Epithelial cell of prostate (primary cell): Measurements from ENCODE around the gene DNAJB6.
A peak's percentile ranks its signal among the peaks of the same experiment; 100 is the strongest.

Experiments
- DNase-seq: peaks from one replicate; pipeline ENCODE4 v3.0.0-alpha.2; 2011; ENCODE audit warnings: low read depth, low spot score
- H3K27ac ChIP-seq: fragments of 450-650 bp; 2 replicates; pipeline ENCODE4 v1.5.1; 2017; ENCODE audit warnings: mild to moderate bottlenecking

Gene DNAJB6

GRCh38 chr7:157391036-157391710 lies 54.4 kb downstream of the DNAJB6 start:
- H3K27ac ChIP-seq: no peak overlapping the region

DNA sequence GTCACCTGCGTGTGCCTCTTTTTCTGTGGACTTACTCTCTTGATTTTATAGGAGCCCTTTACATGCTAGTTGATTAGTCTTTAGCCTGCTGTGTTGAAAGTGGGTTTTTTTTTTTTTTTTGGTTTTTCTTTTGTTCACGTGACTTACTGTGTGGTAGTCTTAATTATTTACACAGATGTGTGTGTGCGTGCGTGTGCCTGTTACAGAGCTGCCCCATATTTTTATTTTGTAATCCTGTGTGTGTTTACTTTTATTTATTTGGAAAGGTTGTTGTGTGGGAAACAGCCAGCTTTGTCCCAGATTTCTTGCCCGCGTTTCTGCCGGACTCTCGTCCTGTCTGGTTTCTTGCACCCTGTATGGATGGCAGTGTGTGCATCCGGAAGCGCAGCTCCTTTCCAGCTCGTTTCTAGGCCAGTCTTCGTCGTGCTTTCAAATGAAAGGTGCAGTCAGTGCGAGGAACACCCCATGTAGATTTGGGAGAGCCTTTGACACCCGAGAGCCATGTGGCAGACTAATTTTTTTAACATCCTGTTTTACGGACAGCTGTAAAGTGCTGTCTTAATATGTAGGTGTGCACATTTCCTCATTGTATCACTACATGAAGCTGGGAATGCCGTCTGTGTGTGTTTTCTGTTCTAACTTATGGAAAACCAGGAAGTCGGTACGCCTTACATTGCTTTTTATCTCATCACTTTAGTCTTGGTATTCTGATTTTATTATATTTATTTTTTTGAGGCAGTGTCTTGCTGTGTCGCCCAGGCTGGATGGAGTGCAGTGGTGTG lies 55.6 kb downstream of the DNAJB6 start:
- no peak overlapping the region for H3K27ac ChIP-seq
- no peak for DNase-seq

More at GRCh38 chr7:157391036-157391710, 54.4 kb downstream of the DNAJB6 start:
- no peak for DNase-seq

DNA sequence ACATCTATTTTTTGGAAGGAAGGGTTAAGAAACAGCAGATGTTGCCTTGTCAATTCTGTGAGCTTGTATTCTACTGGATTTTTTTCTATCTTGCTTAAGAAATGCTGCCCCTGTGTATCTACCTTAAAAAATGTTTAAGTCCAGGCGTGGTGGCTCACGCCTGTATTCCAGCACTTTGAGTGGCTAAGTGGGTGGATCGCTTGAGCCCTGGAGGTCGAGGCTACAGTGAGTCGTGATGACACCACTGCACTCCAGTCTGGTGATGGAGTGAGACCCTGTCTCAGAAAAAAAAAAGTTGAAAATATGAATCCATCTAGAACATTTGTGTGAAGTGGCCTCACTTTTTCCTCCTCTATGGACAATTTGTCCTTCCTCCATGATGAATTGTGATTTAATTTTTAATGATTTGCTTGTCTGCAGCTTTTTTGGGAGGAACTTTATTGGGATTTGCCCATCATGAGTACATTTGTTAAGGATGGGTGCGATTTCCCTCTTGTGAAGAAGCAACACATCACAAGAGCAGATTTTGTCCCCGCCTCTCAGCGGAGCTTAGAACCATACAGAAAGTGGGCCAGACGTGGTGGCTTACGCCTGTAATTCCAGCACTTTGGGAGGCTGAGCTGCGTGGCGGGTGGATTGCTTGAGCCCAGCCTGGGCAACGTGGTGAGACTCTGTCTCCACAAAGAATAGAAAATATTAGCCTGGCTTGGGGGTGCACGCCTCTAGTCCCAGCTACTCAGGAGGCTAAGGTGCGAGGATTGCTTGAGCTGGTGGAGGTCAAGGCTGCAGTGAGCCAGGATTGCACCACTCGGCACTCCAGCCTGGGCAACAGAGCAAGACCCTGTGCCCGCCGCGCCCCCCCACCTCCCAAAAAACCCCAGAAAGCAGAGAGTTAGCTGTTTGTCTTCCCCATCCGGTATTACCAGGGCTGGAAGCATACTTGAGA lies 57.7 kb downstream of the DNAJB6 start:
- no peak for DNase-seq
- no peak overlapping the region for H3K27ac ChIP-seq

DNA sequence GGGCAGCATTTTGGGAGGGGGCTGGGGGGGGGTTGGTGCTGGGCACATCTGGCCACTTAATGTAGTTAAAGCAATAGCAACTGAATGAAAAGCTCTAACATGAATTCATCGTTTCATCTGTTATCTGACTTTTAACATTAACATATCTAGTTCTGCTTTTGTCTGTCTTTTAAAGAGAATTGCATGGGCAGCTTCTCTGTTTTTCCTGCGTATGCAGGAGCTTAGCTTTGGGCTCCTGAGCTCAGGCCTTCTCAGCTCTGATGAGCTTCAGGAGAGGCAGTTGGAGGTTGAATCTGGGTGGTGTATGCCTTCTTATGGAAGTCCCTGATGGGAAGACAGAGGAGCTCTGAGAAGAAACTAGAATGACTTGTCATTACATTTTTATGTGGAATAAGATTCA lies 58.4 kb downstream of the DNAJB6 start:
- no peak for DNase-seq
- H3K27ac ChIP-seq: no peak overlapping the region

DNA sequence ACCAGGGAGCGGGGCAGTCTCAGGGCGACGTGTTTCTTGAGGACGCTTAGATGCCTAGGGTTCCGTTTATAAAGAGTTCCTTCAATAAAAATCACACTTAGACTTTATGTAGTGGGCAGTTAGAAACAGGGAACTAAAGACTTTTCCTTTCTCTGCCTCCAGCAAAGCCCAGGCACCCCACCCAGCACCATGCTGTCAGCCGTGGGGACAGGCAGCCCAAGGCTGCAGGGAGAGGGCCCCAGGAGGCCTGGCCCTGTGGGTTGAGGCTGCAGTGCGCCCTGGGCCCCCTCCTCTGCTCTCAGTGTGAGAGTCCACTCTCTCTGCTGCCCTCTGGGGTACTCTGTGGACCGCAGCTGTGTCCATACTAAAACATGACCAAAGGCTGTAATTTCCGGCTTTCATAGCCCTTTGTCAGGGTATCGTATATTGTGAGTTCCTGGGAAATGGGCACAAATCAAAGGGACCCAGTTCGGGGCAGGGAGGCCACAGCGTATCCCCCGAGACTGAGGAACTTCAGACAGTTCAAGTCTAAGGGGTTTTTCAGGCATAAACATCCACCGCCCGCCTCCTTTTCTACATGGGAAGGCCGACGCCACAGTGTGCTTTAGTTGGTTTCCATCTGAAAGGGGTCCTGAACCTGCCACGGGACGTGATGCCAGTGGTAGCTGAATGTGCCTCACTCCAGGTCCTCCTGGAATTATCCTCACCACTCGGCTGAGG lies 59.7 kb downstream of the DNAJB6 start:
- DNase-seq: no peak
- no peak overlapping the region for H3K27ac ChIP-seq

DNA sequence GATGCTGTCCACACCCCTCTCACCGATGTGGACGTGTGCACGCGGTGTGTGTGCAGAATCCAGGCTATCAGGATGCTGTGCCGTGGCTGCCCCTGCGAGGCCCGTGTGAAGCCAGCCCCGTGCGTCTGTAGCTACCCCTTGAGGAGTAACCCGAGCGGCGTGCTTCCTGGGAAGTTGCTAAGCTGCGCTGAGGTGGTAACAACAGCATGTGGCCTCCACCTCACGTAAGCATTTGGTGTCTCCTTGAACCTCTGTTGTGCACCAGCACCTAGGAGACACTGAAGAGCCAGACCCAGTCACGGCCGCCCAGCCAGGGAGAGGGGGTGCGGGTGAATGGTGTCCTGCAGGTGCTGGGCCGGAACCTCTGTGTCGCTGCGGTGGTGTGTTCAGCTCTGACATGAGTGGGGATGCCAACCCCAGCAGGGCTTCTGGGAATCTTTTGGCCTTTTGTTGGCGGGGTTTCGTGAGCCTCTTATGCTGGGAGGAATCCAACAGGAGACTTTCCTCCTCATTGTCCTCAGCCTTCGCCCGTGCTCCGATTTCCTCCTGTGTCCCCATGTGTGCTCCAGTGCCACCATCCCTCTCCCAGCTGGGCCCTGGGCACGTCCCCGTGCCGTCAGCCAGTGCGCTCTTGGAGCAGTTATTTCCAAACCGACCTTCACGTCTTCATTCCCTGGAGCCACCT lies 60.4 kb downstream of the DNAJB6 start:
- DNase-seq: no peak
- H3K27ac ChIP-seq: no peak overlapping the region

DNA sequence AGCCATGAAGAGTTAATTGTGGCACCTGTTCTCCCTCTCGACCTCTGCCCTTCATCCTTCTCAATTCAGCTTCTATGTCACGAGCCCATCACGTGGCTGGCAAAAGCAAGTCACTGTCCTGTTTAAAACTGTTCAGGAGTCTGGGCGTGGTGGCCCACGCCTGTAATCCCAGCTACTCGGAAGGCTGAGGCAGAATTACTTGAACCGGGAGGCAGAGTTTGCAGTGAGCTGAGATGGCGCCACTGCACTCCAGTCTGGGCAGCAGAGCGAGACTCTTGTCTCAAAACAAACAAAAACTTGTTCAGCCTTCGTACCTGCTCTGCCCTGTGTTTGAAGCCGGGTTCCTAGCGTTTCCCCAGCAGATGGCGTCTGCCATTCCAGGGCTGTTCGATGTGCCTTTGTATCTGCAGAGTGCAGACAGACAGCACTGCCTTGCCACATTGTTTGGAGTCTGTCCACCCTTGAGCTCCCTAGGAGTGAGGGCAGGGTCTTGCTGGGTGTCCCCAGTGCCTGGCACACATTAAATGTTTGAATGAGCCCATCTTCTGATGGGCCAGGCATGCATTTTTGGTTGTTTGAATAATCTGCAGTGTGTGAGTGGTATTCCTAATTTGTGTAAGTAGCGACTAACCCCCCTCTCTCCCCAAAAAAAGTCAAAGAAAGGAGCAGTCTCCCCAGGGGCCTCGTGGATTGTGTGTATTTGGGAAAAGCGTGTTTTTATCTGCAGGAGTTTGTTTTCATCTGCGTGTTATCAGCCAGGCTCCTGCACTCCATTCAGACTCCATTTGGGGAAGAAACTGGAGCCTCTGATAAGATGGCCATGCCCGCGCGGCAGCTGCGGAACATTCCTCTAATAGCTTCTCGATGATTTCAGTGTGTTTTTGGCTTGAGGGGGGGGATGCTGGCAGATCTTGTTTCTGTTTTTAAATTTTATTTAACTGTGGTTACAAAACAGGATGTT lies 61.2 kb downstream of the DNAJB6 start:
- H3K27ac ChIP-seq: no peak overlapping the region
- DNase-seq: no peak

DNA sequence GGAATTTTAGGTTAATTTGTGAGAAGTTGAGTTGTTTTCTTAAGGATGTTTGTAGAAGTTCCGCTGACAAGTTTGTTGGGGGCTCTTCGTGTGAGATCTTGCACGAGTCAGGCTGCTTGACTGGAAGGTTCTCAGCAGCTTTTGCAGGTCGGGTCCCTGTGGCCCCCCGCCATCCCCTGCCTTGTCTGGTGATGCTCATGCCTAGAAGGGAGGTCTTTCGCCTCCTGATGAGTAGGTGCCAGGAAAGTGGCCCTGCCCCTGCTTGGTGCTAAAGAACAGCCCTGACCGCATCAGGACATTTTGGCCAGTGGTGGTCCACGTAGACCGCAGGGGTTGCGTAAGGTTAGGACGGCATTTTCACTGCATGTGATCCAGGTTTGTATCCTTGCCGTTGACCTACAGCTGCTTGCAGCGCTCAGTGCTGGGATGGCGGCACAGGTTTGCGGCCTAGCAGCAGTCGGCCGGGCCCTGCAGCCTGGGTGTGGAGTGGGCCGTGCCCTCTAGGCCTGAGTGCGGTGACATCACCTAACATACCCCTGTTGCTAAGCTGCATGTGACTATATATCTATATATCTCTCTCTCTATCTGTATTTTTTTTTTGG lies 62.4 kb downstream of the DNAJB6 start:
- no peak for DNase-seq
- no peak overlapping the region for H3K27ac ChIP-seq

DNA sequence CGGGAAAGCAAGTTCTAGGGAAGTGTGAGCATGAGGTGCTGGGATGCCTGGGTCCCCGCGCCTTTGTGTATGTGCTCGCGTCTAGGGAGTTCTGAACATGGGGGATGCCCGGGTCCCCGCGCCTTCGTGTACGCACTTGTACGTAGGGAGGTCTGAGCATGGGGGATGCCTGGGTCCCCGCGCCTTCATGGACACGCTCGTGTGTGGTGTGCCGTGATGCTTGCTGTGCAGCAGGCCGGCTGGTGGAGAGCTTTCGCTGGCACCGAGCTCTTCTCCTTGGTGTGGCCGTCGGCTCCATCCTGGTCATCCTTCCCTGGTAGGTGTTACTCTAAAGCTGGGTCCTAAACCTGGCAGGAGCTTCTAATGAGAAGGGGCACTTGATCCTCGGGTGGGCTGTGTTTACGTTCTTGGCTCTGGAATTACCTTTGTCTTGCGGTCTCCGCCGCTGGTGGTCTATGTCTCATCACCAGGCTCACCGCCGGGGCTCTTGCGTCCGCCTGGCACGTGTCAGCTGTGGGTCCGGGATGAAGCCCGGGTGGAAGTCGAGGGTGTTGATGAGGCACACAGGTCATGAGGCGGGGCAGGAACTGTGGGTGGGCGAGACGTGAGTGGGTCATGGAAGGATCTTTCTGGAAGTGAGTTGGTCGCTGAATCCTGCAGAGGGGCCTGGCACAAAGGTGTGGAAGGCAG lies 63.5 kb downstream of the DNAJB6 start:
- H3K27ac ChIP-seq: no peak overlapping the region
- no peak for DNase-seq

DNA sequence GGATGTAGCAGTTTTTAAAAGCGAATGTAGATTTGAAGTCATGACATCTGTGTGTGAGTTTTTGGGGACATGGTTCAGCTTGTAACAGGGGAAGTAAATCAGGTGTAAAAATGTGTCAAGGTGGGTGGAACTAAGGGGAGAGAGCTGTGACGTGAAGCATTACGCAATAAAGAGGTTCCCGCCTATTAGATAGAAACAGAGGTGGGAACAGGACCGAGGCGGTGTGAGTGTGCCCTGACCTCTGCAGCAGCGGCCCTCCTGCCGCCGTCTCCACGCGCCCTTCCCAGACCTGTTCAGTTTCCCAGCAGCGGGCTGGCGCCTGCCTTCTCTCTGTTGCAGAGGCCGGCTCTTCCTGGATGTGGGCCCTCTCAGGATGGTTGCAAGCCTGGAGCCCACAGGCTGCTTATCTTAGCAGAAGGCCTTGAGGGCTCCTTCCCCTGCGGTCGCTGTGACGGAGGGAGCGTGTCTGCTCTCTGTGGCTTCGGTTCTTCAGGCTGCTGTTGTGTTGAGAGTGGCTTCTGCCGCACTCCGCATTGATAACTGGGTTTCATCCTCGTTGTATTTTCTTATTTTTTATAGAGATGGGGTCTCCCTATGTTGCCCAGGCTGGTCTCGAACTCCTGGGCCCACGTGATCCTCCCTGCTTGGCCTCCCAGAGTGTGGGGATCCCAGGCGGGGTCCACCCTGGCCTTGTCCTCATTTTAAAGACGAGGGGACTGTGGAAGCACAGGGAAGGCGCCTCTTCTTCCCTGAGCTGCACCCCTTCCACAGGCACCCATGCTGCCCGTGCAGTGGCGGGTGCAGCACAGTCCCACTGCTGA lies 65.0 kb downstream of the DNAJB6 start:
- DNase-seq: no peak
- no peak overlapping the region for H3K27ac ChIP-seq

DNA sequence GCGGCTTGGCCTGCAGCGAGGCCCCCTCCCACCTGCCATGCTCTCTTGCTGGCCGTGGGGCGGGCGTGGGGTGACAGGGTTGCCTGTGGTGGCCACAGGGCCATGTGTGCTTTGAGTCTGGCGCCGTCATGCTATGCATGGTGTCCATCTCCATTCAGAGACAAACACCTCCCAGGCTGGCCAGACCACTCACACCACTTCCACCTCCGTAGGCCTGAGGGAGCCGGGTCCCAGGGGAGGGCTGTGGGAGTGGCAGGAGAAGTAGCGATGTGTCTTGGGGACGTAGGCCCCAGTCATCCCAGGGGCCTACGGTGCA lies 65.5 kb downstream of the DNAJB6 start:
- no peak for DNase-seq
- no peak overlapping the region for H3K27ac ChIP-seq

- H3K27ac ChIP-seq: no peak overlapping the region
- DNase-seq: no peak
Measured at GRCh38 chr7:157402911-157403534, 66.2 kb downstream of the DNAJB6 start.

DNA sequence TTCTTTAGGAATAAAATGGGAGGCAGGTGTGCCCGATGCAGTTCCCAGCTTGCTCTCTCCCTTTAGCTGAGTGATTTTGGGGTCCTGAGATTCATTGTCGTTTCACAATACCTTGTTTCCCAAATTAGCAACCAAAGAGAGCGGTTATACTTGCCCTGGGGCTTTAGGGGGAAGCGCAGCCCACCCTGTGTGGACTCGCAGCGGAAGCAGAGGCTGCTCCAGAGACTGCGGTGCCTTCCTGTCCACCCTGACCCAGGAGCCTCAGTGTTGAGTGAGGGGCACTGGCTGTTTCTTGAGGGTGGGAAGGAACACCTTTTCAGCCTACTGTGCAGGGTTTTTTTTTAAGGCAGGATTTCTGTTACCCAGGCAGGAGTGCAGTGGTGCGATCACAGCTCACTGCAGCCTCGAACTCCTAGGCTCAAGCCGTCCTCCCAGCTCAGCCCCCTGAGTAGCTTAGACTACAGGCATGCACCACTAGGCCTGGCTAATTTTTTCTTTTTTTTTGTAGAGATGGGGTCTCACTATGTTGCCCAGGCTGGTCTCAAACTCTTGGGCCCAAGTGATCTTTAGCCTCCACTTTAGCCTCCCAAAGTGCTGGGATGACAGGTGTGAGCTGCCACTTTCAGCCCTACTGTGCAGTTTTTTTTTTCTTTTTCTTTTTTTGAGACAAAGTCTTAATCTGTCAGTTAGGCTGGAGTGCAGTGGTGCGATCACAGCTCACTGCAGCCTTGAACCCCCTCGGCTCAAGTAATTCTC lies 67.0 kb downstream of the DNAJB6 start:
- DNase-seq: no peak
- H3K27ac ChIP-seq: no peak overlapping the region

DNA sequence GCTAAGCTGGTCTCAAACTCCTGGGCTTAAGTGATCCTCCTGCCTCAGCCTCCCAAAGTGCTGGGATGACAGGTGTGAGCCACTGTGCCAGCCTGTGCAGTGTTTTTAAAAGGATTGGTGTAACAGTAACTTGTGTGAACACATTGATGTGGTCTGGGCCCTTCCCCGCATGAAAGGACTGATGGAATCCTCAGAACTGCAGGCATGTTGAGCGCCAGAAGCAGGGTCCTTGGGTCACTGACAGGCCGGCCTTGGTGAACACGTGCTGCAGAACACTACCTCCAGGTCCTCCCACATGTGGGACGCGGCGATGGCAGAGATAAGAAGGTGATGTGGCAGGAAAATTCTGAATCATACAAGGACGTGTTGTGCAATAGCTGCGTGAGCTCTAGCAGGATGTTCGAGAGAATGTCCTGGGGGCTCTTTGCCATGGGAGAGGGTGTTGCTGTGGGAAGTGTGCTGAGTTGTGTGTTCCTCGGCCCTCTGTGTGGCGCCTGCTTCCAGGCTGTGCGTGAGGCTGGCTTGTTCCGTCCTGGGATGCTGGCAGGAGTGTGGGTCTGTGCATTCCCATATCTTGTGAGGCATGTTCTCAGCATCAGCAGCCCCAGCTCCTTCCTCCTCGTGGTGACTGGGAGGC lies 68.2 kb downstream of the DNAJB6 start:
- peak; percentile 67 for DNase-seq
- no peak overlapping the region for H3K27ac ChIP-seq

- H3K27ac ChIP-seq: no peak overlapping the region
- no peak for DNase-seq
Measured at GRCh38 chr7:157405501-157405900, 68.7 kb downstream of the DNAJB6 start.
